H1 (cell line): ENCODE results near the gene TEAD1.

ENCODE experiments used
- EZH2 ChIP-seq: fragments of 200-600 bp; sonication (generic); IDR thresholded peaks from 2 replicates; pipeline ENCODE4 v1.7.1; 2012; ENCODE audit warnings: low read depth, mild to moderate bottlenecking, moderate library complexity, low read length, inconsistent platforms; ENCODE audit not compliant: severe bottlenecking
- POU5F1 ChIP-seq: IDR thresholded peaks from 2 replicates; pipeline ENCODE4 v1.6.1; 2011; ENCODE audit warnings: low read depth, mild to moderate bottlenecking, low read length, moderate library complexity

DNA sequence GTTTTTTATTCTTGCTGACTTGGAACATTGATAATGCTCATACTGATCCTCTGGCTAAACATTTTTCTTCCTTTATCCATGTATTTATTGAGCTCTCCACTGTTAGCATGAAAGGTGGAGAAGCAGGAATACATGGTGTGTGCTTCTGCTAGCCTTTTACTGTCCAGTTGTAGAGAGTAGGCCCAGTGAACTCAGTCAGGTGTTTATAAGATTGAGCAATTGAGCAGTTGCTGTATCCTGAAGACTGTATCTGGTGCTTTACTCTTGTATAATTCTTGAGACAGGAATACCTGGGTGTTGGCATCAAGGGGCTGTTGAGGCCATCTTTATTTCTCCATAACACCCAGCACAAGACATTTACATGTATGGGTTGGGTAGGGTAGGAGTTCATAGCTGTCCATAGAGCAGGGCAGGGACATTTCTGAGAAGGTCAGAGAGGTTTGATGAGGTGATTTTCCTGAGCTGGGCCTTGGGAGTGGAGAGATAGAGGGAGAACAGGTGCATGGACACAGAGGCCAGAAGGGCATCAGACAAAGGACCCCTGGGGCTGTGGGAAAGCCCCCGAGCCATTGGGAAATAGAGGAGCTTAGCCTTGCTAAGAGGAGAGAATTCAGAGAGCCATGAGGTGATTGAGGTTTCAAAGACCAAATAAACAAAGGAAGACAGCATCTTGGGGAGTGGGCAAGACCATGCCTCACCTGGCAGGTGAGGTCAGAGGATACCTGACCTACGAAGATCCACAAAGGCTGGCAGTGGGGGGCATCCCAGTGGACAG lies 155.5 kb downstream of the TEAD1 start:
- TF ChIP-seq EZH2 (no peak), POU5F1 (no peak)
